GM19372 (cell line): ENCODE results near the gene TMEM39B.
"Not testable (repeated sequence)": the region's sequence is repeated elsewhere in the genome, so short reads cannot be mapped to it uniquely, and the experiment has no call there.

Experiments
- ATAC-seq: cut with Tn5 transposase; IDR thresholded peaks from one replicate; pipeline ENCODE4 v1.9.1; 2021; ENCODE audit warnings: mild to moderate bottlenecking, low read depth, moderate library complexity; ENCODE audit not compliant: unreplicated experiment

The TMEM39B gene

DNA sequence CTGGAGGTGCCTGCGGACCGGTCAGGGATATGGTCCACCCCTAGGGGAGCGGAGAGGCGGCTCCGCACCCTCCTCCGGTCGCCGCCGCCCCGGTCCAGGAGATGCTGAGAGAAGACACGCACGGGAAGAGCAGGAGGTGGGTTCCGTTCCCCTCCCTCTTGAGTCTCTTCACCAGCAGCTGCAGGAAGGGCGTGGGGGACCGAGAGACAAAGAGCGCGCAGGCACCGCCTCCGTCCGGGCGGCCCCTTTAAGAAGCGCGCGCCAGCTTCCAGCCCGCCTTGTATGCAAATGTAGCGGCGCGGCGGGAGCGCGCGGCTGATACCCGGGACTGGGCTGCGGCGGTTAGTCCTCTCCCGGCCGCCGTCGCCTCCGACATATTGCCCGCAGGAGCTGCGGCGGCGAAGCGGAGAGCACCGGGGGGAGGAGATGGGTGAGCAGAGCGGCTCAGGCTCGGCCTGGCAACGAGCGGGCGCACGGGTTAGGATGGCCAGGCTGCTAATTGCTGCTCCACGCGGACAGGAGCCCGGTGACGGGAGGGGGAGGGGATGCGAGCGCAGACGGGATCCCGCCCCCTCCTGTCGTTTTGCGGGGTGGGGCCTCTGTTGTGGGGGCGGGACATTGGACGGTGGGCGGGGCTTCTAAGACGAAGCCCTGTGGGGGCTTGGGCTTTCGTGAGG lies at the start of gene TMEM39B:
Gene TMEM39B, plus strand, starts transcription at position 318 of the 677 bp plus-strand sequence. Its CDS starts 109 bp downstream, at position 427.
- peak; percentile 83 for ATAC-seq

DNA sequence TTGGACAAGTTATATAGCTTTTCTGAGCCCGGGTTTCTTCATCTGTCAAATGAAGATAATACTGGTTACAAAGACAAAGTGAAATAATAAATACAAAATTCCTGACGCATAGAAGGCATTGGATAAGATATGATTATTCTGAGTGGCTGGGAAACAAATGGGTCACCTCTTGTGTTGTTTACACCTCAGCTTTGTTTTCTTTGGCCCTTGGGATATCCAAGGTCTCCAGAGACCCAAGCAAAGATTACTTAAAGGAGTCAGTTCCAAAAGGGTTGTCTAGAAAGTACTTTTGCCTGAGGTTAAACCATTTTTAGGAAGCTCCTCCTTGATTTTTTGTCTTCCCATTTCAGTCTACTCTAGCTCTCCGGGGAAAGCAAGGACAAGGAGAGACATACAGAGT lies 49.4 kb upstream of the TMEM39B start:
- ATAC-seq, result no peak

DNA sequence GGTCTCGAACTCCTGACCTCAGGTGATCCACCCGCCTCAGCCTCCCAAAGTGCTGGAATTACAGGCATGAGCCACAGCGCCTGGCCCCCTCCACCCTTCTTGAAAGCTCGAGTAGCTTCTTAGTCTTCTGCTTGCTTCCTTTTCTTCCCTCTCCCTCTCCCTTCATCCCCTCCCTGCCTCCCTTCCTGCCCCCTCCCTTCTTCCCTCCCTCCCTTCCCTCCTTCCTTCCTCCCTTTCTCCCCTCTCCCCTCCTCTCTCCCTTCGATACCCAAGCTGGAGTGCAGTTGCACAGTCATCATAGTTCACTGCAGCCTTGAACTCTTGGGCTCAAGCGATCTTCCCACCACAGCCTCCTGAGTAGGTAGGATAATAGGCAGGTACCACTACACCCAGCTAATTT lies 47.2 kb upstream of the TMEM39B start:
- ATAC-seq, result no peak

DNA sequence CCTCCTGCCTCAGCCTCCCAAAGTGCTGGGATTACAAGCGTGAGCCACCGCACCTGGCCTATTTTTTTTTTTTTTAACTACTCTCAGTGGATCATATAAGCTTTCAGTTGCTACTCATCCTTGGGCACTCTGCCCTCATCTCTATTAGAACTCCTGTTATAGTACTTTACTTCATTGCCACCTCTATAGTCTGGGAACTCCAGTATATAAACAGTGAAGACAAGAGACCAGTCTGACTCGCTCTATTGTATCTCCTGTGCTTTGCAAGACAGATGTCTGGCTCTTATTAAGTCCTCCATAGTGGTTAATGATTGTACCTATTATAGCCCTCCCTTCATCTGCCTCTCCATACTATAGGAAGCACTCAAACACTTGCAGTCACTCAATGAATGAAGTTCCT lies 44.0 kb upstream of the TMEM39B start:
- ATAC-seq, result no peak

DNA sequence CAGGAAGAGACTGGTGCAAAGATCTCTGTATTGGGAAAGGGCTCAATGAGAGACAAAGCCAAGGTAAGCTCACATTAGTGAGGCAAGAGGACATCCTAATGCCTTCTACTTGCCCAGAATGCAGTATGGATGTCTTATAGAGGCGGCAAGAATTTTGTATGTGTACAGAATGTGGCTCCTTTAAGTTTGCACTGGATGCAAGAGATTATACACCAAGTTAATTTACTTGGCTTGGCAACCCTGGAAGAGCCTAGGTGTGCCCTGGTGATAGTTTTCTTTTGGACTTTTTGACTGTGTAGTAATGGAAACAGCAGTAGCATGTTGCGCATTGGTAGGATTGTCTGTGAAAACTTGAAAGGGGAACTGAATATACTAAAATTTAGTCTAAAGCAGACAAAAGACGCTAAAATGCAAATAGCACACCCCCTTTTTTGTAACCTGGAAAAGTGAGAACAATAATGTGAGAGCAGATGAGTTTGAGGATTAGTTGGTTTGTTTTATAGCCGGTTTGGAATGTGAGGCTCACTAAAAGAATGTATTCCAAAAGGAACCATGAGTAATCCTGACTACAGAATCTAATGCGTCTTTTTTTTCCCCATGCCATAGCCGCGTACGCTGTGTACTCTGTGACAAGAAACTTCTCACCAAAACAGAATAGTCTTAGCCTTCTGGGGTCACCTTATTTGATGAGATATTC lies 41.0 kb upstream of the TMEM39B start:
- ATAC-seq, result no peak

DNA sequence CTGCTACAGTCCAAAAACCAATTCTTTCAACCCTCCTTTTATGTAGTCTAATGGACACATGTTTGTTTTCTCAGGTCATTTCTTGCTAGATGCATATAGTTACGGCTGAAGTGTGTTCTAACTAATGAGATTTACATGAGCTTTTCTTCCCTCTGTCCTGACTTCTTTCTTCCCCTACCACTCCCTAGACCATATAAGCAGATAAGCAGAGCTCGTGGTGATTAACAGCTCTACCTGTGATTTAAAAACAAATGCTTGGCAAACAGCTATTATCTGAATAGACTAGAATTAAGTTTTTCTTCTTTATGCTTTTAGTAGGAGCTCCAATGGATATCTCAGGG lies 40.5 kb upstream of the TMEM39B start:
- ATAC-seq, result no peak

DNA sequence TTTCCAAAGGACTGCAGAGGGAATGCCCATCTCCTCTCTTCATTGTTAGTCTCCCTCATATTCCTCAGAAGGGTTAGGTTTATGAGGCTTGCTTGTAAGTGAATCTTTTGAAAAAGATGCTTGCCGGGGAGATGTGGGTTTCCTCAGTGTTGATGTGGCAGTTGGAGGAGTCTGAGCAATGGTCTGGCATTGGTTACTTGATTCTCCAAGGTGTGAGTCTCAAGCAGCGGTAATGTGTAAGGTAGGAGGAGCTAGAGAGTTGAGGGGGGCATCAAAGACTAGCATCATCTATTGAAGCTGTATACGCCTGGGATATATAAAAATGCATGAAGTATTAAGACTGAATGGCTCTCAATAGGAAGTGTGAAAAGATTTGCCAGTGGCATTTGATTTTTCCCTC lies 37.6 kb upstream of the TMEM39B start:
- no peak for ATAC-seq

DNA sequence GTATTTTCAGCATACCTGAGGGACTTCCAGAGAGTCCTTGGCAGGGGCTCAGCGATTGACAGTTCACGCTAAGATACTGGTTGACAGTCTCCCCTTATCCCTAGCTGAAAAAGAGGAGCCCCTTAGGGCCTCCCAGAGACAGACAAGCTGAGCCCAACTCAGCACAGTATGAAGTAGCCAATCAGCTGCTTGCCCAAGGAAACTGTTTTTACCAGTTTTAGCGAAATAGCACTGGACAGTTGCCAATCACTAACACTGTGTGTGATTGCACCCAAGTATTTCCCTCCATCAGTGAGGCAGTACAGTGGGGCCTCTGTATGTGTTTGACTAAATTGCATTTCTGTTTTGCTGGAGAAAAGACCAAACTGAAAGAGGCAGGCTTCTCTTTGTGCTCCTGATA lies 32.0 kb upstream of the TMEM39B start:
- no peak for ATAC-seq

DNA sequence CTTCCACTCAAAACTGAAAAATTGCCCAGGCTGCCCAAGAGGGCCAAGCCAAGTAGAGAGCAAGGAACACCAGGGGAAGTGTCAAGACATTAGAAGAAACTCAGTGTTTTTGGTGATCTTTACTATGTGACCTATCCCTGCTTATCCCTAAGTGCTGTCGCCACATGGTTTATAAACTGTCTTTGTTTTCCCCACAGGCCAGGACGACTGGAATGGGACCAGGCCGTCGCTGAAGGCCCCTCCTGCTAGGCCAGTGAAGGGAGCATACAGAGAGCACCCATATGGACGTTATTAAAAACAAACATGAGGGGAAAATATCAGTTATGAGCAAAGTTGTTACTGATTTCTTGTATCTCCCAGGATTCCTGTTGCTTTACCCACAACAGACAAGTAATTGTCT lies 30.4 kb upstream of the TMEM39B start:
- no peak for ATAC-seq

DNA sequence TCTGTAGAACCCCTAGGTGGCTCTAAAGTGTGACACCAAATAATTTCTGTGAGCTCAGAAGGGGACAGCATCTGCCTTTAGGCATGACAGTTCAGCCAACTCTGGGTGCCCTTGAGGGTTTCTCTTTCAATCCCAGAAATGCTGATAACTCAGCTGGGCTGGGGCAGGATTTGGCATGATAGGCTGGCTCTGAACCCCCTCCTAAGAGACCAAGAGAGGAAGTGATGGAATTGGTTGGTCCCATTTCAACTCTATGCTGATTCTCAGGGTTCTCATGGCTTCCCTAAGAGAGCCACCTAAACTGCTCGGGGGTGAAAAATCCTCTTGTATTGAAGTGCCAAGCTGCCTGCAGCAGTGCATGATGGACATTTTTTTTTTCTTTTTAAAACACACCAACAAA lies 28.5 kb upstream of the TMEM39B start:
- no peak for ATAC-seq

DNA sequence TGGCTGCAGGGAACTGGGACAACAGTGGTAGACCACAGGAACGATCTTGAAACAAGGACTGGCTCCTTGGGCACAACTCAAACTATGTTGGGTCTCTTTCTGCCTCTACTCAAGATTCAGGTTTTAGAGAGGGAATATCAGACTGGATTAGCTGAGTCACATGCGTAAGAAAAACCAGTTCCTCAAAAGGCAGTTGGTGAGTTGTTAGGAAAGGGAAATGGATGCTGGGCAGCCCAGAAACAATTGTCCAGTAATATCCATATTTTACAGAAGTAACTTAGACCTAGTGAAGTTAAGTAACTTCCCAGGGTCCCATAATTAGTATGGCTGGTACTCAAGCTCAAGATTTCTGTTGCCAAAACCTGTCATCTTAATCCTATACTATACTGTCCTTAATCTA lies 27.0 kb upstream of the TMEM39B start:
- ATAC-seq, result no peak

DNA sequence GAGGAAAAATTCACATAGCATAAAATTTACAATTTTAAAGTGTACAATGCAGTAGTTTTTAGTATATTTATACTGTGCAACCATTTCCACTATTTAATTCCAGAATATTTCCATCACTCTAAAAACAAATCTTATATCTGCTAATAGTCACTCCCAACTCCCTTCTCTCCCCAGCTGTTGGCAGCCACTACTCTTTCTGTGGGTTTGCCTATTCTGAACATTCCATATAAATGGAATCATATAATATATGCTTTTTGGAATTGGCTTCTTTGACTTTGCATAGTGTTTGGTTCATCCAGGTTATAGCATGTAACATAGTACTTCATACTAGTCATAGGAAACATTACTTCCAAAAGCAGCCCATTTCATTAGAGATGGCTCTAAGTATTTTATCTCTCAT lies 25.0 kb upstream of the TMEM39B start:
- no peak for ATAC-seq

DNA sequence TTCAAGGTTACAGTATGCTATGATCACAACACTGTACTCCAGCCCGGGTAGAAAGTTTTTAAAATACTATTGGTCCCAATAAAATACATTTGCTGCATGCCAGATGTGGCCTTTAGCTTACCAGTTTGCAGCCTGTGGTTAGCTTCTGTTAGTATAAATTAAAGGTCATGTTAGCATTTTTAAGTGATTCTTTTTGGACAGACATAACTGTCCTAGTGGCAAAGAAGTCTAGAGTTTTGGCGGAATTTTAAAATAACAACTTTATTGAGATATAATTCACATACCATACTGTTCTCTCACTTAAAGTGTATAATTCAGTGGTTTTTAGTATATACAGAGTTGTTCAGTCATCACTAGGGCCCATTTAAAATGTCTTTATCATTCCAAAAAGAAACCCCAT lies 24.3 kb upstream of the TMEM39B start:
- ATAC-seq, result no peak

DNA sequence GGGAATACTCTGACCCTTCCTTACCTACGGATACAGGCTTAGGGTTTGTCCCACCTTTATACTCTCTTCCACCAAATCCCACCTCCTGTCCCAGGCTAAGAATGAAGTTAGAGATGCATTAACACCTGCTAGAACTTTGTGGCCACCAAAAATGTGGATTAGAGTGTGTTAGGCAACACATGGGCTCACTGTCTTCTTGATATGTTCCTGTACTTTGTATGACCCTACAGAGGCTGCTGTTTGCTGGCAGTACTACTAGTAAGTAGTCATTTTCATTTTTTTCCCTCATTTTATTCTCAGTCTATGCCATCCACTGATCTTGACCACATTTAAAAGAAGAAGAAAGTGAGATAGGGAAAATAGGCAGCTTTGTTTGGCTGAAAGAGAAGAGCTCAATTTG lies 21.0 kb upstream of the TMEM39B start:
- no peak for ATAC-seq

DNA sequence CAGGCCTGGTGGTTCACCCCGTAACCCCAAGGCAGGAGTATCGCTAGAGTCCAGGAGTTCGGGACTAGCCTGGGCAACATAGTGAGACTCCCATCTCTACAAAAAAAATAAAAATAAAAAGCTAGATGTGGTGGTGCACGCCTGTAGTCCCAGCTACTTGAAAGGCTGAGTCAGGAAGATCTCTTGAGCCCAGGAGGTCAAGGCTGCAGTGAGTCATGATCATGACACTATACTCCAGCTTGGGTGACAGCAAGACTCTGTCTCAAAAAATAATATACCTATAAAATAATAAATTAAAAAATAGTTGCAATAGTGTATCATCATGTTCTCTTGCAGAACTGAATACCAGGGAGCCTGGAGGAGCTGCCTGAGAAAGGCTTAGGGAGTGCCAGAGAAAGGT lies 19.9 kb upstream of the TMEM39B start:
- no peak for ATAC-seq

DNA sequence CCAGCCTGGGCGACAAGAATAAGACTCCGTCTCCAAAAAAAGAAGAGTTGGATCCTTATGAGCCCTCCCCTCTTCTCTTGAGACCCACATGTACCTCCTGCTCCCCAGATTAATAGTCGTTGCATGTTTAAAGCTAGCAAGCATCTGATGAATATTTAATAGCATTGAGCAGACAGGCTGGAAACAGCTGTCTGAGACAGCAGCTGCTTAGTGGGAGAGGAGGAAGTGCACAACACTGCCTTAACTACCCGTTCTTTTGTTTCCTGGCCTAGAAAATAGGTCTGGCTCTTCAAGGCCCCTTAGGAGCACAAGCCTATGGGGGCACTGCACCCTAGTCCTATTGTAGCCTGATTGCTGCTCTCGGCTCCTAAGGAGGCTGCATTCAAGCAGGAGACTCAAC lies 17.3 kb upstream of the TMEM39B start:
- ATAC-seq, result no peak

DNA sequence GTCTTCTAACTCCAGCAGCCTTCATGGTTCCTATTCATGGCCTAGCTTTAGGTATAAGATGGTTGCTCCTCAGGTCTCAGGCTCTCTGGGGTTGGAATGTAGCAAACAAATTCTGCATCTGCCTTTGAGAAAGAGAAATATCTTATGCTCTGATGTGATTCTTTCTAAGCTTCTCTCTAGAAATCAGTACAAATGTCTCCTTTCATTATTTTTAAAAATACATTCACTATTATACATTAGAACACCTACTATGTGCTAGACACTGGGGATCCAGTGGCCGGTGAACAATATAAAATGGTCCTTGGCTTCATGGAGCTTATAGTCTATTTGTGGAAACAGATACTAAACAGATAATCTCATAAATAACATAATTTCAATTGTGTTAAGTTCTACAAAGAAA lies 16.1 kb upstream of the TMEM39B start:
- no peak for ATAC-seq

DNA sequence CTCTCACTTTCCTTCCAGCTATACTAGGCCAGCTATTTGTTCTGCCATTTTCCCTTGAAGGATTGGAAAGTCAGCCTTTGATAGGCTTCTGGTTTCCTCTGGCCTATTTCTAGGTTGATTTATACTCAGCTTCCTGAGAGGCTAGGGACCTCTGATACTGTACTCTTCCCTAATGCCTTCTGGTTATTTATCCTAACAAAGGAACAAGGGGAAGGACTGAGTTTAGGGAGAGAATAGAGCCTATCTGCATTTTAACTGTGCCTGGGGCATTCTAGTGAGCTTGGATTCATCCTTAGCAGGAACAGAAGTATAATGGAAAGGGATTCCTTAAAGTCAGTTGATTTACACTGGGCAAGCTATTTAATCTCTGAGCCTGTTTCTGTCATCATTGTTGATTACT lies 11.8 kb upstream of the TMEM39B start:
- ATAC-seq, result no peak

DNA sequence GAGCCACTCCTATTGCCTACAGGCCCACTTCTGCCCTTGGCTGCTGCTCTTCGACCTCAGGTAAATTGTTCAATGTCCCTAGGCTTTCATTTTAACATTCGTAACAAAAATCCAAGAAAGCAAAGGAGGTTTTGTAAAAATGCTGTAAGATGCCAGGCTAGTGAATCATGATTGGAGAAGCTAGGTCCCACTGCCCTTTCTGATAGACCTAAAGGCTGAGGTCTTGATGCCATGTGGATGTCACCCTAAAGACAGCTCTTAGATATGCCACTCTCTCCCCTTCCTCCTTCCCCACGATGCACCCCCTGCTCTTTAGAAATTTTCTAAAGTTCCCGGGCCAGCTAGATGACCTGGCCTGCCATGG lies 9.9 kb upstream of the TMEM39B start:
- no peak for ATAC-seq

DNA sequence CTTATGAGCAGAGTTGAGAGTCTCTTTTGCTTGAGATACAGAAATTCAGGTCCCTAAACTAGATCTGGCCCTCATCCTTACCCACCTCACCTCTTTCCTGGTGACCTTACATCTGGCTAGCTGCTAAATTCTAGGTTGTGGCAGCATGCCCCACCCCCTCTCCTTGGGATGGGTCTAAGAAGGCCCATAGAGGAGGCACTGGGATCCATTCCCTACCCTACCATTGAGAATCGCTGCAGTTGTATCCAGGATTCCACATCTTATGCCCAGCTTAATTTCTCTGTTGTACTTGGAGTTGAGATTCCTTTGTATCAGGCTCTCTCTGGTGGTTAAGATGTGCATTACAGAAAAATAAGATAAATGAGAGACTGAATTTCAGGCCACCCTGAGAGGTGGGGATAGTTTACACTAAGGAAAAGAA lies 9.5 kb upstream of the TMEM39B start:
- no peak for ATAC-seq

DNA sequence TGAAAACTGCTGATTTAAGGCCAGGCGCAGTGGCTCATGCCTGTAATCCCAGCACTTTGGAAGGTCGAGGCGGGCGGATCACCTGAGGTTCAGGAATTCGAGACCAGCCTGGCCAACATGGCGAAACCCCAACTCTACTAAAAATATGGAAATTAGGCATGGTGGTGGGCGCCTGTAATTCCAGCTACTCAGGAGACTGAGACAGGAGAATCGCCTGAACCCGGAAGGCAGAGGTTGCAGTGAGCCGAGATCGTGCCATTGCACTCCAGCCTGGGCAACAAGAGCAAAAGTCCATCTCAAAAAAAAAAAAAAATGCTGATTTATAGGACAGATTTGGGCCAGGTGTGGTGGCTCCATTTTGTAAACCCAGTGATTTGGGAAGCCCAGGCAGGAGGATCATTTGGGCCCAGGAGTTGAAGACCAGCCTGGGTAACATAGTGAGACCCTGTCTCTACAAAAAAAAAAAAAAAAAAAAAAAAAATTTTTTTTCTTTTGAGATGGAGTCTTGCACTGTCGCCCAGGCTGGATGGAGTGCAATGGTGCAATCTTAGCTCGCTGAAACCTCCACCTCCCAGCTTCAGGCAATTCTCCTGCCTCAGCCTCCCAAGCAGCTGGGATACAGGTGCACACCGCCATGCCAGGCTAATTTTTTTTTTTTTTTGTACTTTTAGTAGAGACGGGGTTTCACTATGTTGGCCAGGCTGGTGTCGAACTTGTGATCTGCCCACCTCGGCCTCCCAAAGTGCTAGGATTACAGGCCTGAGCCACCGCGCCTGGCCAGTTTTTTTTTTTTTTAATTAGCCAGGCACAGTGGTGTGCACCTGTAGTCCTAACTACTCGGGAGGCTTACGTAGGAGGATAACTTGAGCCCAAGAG lies 6.9 kb upstream of the TMEM39B start:
- not testable (repeated sequence) for ATAC-seq

DNA sequence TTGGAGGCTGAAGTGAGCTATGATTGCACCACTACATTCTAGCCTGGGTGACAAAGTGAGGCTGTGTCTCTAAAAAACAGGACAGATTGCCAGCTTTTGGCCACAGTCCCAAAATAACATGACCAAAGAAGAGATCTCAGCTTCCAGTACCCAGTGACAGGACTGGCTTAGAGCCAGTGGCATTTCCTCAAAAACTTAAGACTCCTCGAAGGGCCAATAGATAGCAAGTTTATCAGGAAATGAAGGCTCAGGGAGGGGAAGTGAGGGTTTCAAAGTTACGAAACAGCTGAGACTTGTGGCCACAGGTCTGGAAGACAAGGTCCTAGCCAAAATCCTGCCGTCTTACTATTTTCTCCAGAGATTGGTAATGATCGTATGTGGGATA lies 6.3 kb upstream of the TMEM39B start:
- ATAC-seq, result no peak
